ENCODE measurements around the gene TBL2.
"Not testable (repeated sequence)": the region's sequence is repeated elsewhere in the genome, so short reads cannot be mapped to it uniquely, and the experiment has no call there.

Gene TBL2

GRCh38 chr7:73612598-73613269 lies 34.4 kb upstream of the TBL2 start:
- no peak for DNase-seq (ENCODE audit: low spot score)
- no peak for TF ChIP-seq CTCF (IDR thresholded peaks at IDR 0.05; ENCODE audit: extremely low read depth, missing control alignments)

GRCh38 chr7:73611017-73611555 lies 32.7 kb upstream of the TBL2 start:
- no peak for DNase-seq (ENCODE audit: low spot score)
- no peak for TF ChIP-seq CTCF (IDR thresholded peaks at IDR 0.05; ENCODE audit: extremely low read depth, missing control alignments)

DNA sequence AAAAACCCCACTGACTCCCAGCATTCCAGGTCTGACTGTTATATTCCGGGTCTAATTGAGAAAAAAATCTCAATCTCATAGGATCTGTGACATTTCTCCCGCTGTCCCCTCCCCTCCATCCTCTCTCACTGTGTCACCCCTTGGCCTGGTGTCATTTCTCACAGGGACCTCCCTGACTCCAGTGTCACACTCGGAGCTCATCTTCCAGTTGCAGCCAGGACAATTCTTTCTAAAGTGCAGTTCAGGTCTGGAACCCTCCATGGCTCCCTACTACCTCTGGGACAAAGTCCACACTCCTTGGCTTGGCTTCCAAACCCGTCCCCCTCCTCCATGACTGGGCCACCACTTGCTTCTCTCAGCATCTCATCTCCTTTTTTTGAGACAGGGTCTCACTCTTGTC lies 31.7 kb upstream of the TBL2 start:
- TF ChIP-seq CTCF (IDR thresholded peaks at IDR 0.05; ENCODE audit: extremely low read depth, missing control alignments), result no peak
- no peak for DNase-seq (ENCODE audit: low spot score)

DNA sequence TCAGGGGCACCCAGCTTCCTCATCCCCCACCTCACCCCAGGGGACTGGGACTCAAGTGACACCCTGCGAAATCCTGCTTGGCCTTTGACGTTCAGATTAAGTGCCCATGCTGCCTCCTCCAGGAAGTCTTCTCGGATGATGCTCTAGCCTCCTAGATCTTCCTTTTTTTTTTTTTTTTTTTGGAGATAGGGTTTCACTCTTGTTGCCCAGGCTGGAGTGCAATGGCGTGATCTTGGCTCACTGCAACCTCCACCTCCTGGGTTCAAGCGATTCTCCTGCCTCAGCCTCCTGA lies 29.3 kb upstream of the TBL2 start:
- DNase-seq (ENCODE audit: low spot score), result not testable (repeated sequence)

DNA sequence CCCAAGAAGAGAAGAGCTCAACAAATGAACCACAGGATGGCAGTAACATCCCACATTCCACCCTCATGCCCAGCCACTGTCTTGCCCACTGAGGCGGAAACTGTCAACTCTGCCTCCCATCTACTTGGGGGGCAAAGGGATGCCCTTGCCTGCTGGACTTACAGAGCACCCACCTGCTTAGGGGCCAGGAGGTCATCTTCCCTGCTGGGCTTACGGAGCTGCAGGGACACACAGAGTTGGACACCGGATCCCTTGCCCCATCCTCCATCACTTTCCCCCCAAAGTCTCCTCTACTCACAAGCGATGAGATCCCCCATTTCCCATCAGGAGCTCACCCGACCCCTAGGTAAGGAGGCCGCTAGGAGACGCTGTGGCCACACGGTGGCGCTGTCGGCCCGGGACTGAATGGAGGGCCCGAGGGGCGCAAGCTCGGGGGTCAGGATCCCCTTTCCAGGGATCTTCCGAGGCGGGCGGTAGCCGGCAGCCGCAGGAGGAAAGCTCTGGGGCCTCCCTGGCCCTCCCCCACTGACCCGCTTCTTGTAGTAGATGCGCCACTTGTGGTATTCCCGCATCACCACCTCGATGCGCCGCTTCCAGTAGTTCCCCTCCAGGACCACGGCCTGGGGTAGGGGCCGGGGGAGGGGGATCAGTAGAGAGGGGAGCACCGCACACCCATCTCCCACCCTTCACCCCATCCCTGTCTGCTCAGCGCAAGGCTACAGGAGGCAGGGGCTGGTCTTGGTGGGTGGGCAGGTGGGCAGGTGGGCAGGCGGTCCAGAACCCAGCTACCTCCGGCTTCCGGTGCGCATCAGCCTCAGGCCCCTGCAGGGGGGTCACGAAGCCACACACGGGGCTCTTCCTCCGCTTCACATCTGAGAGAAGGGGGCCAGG lies 28.7 kb upstream of the TBL2 start:
- TF ChIP-seq CTCF (IDR thresholded peaks at IDR 0.05; ENCODE audit: extremely low read depth, missing control alignments), result peak; percentile 85
- DNase-seq (ENCODE audit: low spot score), result peak; percentile 86

DNA sequence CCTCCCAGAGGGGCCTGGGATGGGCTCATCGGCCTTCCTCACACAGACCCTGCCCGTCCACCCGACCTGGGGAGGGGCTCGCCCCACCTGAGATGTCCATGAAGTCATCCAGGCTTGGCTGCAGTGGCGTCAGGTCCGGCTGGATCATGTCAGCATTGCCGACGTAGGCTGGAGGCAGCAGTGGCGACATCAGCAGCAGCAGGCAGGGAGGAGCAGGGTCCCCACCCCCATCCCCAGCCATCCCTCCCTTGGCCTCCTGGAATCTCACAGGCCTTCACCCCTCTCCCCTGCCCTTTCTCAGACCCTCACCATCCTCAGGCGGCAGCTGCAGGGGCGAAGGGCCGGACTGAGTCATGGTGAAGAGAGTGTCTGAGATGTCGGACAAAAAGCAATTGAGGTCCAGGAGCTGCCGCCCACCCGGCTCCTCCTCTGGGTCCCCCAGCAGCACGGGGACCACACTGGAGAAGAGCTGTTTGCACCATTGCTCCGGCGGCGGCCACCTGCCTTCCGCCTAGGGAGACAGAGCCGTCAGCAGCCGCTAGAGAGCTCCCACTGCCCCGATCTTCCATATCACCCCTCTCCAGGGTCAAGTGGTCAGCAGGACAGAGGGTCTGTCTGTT lies 27.3 kb upstream of the TBL2 start:
- TF ChIP-seq CTCF (IDR thresholded peaks at IDR 0.05; ENCODE audit: extremely low read depth, missing control alignments), result no peak
- DNase-seq (ENCODE audit: low spot score), result no peak

GRCh38 chr7:73602721-73603651 lies 24.6 kb upstream of the TBL2 start:
- no peak for TF ChIP-seq CTCF (IDR thresholded peaks at IDR 0.05; ENCODE audit: extremely low read depth, missing control alignments)
- DNase-seq (ENCODE audit: low spot score), result no peak
